GM19438 (cell line): ENCODE measurements around the gene LEUTX.
A peak's percentile ranks its signal among the peaks of the same experiment; 100 is the strongest.

Experiments used
- ATAC-seq: cut with Tn5 transposase; IDR thresholded peaks from one replicate; pipeline ENCODE4 v1.9.1; 2021; ENCODE audit warnings: low read depth; ENCODE audit not compliant: unreplicated experiment

Gene LEUTX

GRCh38 chr19:39820696-39821095 lies 42.0 kb downstream of the LEUTX start:
- no peak for ATAC-seq

- ATAC-seq: no peak
Measured at GRCh38 chr19:39823686-39824085, 45.0 kb downstream of the LEUTX start.

GRCh38 chr19:39824143-39825092 lies 45.8 kb downstream of the LEUTX start:
- peak; percentile 96 for ATAC-seq

GRCh38 chr19:39825093-39825463 lies 46.4 kb downstream of the LEUTX start:
- no peak for ATAC-seq

- ATAC-seq: no peak
Measured at GRCh38 chr19:39825531-39826076, 47.0 kb downstream of the LEUTX start.

GRCh38 chr19:39826311-39826945 lies 47.8 kb downstream of the LEUTX start:
- no peak for ATAC-seq

GRCh38 chr19:39827216-39827615 lies 48.6 kb downstream of the LEUTX start:
- ATAC-seq: no peak

- ATAC-seq: no peak
Measured at GRCh38 chr19:39828015-39828653, 49.5 kb downstream of the LEUTX start.

GRCh38 chr19:39828654-39829032 lies 50.0 kb downstream of the LEUTX start:
- no peak for ATAC-seq

GRCh38 chr19:39829702-39830275 lies 51.1 kb downstream of the LEUTX start:
- ATAC-seq: no peak

- no peak for ATAC-seq
Measured at GRCh38 chr19:39830406-39830805, 51.8 kb downstream of the LEUTX start.

GRCh38 chr19:39830847-39831246 lies 52.2 kb downstream of the LEUTX start:
- no peak for ATAC-seq

- ATAC-seq: no peak
Measured at GRCh38 chr19:39831679-39832078, 53.0 kb downstream of the LEUTX start.

GRCh38 chr19:39832341-39833083 lies 53.9 kb downstream of the LEUTX start:
- no peak for ATAC-seq

GRCh38 chr19:39833160-39833463 lies 54.5 kb downstream of the LEUTX start:
- peak; percentile 5 for ATAC-seq

- ATAC-seq: peak; percentile 84
Measured at GRCh38 chr19:39833464-39834286, 55.0 kb downstream of the LEUTX start, which contains the start of gene DYRK1B. Gene DYRK1B (minus strand): TSS chr19:39834162. CDS start chr19:39831867, 2,295 bp downstream.

GRCh38 chr19:39834287-39834841 lies 55.7 kb downstream of the LEUTX start:
- no peak for ATAC-seq
